Stimulated activated CD8-positive, alpha-beta memory T cell treated with anti-CD3 and anti-CD28 coated beads, Interleukin-15, amount 100 ng/mL, for 1 hour (primary cell): ENCODE measurements around the gene ZNHIT6.
"Not testable (repeated sequence)": the region's sequence is repeated elsewhere in the genome, so short reads cannot be mapped to it uniquely, and the experiment has no call there.

ENCODE experiments used
- DNase-seq: peaks from one replicate; pipeline ENCODE4 v3.0.0-alpha.2; 2020; ENCODE audit warnings: low read depth

The ZNHIT6 gene

GRCh38 chr1:85707990-85708828, at the start of gene ZNHIT6:
ZNHIT6 (minus strand) TSS chr1:85708433; CDS start chr1:85708284, 149 bp downstream.
- peak; percentile 71 for DNase-seq

GRCh38 chr1:85756864-85757263, 48.6 kb upstream of the ZNHIT6 start:
- no peak for DNase-seq

- no peak for DNase-seq
Observed at GRCh38 chr1:85748120-85748519, 39.9 kb upstream of the ZNHIT6 start.

- DNase-seq: no peak
Observed at GRCh38 chr1:85746777-85747176, 38.5 kb upstream of the ZNHIT6 start.

GRCh38 chr1:85743814-85744213, 35.6 kb upstream of the ZNHIT6 start:
- no peak for DNase-seq

- no peak for DNase-seq
Observed at GRCh38 chr1:85734931-85735330, 26.7 kb upstream of the ZNHIT6 start.

- no peak for DNase-seq
Observed at GRCh38 chr1:85718678-85719340, 10.6 kb upstream of the ZNHIT6 start.

GRCh38 chr1:85714418-85715114, 6.3 kb upstream of the ZNHIT6 start:
- not testable (repeated sequence) for DNase-seq

- no peak for DNase-seq
Observed at GRCh38 chr1:85708829-85709227, 595 bp upstream of the ZNHIT6 start.

- DNase-seq: no peak
Observed at GRCh38 chr1:85707267-85707989, 805 bp downstream of the ZNHIT6 start.

GRCh38 chr1:85705940-85706339, 2.3 kb downstream of the ZNHIT6 start:
- DNase-seq: no peak

- DNase-seq: no peak
Observed at GRCh38 chr1:85700422-85700821, 7.8 kb downstream of the ZNHIT6 start.

- DNase-seq: no peak
Observed at GRCh38 chr1:85697895-85698294, 10.3 kb downstream of the ZNHIT6 start.

GRCh38 chr1:85692730-85693314, 15.4 kb downstream of the ZNHIT6 start:
- no peak for DNase-seq

GRCh38 chr1:85689775-85690404, 18.3 kb downstream of the ZNHIT6 start:
- DNase-seq: no peak

GRCh38 chr1:85683292-85684025, 24.8 kb downstream of the ZNHIT6 start:
- no peak for DNase-seq

- DNase-seq: no peak
Observed at GRCh38 chr1:85681087-85681486, 27.1 kb downstream of the ZNHIT6 start.

- no peak for DNase-seq
Observed at GRCh38 chr1:85678193-85678592, 30.0 kb downstream of the ZNHIT6 start.

- no peak for DNase-seq
Observed at GRCh38 chr1:85677656-85678055, 30.6 kb downstream of the ZNHIT6 start.

- no peak for DNase-seq
Observed at GRCh38 chr1:85672031-85672660, 36.1 kb downstream of the ZNHIT6 start.
